MM.1S (cell line): ENCODE data around the gene FAM167B.

Source experiments
- EZH2 ChIP-seq: fragments of 300-600 bp; sonication (generic); optimal IDR thresholded peaks from 2 replicates; pipeline ENCODE3; 2017; ENCODE audit warnings: low read depth, mild to moderate bottlenecking, antibody characterized with exemption, low read length, mixed read lengths
- TF ChIP-seq, protein P1 (sequence below): fragments of 300-600 bp; sonication (generic); IDR thresholded peaks from 2 replicates; pipeline ENCODE4 v1.5.1; 2016; ENCODE audit warnings: antibody characterized with exemption, low read length, mixed read lengths

DNA sequence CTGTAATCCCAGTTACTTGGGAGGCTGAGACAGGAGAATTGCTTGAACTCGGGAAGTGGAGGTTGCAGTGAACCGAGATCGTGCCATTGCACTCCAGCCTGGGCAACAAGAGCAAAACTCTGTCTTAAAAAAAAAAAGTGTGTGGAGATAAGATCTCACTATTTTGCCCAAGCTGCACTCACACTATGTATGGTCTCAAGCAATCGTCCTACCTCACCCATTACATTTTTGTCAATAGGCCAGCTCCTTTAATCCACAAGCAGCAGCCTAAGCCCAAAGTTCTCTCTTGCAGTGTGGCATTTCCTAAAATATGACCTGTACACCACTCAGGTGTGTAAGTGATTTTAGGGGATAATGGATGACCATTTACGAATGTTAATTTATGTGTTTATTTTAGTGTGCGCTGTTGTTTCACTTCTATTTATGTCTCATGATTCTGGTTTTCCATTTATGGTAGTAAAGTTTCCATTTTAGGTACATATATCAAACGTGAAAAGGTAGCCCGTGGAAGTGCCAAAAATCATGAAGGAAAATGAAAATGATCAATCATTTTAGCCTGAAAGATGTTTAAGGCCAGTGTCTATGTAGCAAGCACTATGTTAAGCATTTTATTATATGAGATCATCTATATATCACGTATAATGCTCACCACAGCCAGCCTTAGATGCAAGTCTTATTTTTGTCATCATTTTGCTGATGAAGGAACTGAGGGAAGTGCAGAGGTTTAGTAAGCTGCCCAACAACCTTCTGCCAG is 9.6 kb downstream of the FAM167B start:
- TF ChIP-seq, protein P1, sequence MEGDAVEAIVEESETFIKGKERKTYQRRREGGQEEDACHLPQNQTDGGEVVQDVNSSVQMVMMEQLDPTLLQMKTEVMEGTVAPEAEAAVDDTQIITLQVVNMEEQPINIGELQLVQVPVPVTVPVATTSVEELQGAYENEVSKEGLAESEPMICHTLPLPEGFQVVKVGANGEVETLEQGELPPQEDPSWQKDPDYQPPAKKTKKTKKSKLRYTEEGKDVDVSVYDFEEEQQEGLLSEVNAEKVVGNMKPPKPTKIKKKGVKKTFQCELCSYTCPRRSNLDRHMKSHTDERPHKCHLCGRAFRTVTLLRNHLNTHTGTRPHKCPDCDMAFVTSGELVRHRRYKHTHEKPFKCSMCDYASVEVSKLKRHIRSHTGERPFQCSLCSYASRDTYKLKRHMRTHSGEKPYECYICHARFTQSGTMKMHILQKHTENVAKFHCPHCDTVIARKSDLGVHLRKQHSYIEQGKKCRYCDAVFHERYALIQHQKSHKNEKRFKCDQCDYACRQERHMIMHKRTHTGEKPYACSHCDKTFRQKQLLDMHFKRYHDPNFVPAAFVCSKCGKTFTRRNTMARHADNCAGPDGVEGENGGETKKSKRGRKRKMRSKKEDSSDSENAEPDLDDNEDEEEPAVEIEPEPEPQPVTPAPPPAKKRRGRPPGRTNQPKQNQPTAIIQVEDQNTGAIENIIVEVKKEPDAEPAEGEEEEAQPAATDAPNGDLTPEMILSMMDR, result no peak
- TF ChIP-seq EZH2, result no peak
